Uterus (tissue), 4 donors: ENCODE data around the gene SYF2. TPM values are rescaled to one million over a fixed set of nuclear protein-coding genes. Genes with fewer than 3 reads are reported as not detected.

Source experiments
- DNase-seq, 2 donors: peaks; one replicate each; pipeline ENCODE4 v3.0.0-alpha.2; 2019 to 2020
- H3K27ac ChIP-seq, 2 donors: fragments of 200-600 bp; sonication (generic); 1 replicate in 1 of 2; 2 replicates in 1 of 2; pipeline ENCODE4 v1.5.1; 2016 to 2018
- H3K27me3 ChIP-seq, 2 donors: fragments of 200-600 bp; sonication (generic); one replicate each; pipeline ENCODE4 v1.5.1; 2018 to 2019; ENCODE audit warnings: control low read depth in 1 of 2
- H3K36me3 ChIP-seq, 2 donors: fragments of 200-600 bp; sonication (generic); one replicate each; pipeline ENCODE4 v1.5.1; 2019; ENCODE audit warnings: control low read depth in 1 of 2
- H3K4me1 ChIP-seq, 2 donors: fragments of 200-600 bp; sonication (generic); one replicate each; pipeline ENCODE4 v1.5.1; 2018 to 2019; ENCODE audit warnings: control low read depth in 1 of 2
- H3K4me3 ChIP-seq, 2 donors: fragments of 200-600 bp; sonication (generic); 1 replicate in 1 of 2; 2 replicates in 1 of 2; pipeline ENCODE4 v1.5.1; 2018 to 2019; ENCODE audit warnings: mild to moderate bottlenecking in 1 of 2
- H3K9me3 ChIP-seq, 2 donors: fragments of 200-600 bp; sonication (generic); one replicate each; pipeline ENCODE4 v1.5.1; 2019; ENCODE audit warnings: control low read depth in 1 of 2
- POLR2A ChIP-seq, 2 donors: fragments of 450-650 bp; IDR thresholded peaks; one replicate each; pipeline ENCODE4 v1.6.1; 2016; ENCODE audit warnings: antibody characterized with exemption in 2 of 2, mild to moderate bottlenecking in 1 of 2, moderate library complexity in 1 of 2
- intact Hi-C: fragments of 100-400 bp; cut with DNase I; formaldehyde crosslinking; loops from one replicate; pipeline ENCODE4 v1.15.1; 2023; ENCODE audit warnings: low total_unique reads
- total RNA-seq, 4 donors: library from RNA; depleted of rRNA in 3 of 4; stranded (reverse); fragments of >200 nt in 3 of 4; gene quantifications; one replicate each; pipeline versions ENCODE4 v1.1.0 to v1.2.4, GENCODE V29; 2014 to 2023
- TF ChIP-seq, protein P1 (sequence below), 4 experiments: fragments of 200-600 bp in 2 of 4; fragments of 450-650 bp in 2 of 4; sonication (generic) in 2 of 4; IDR thresholded peaks; one replicate each; pipeline ENCODE4 v1.5.1; 2016 to 2019; ENCODE audit warnings: antibody characterized with exemption in 4 of 4, mild to moderate bottlenecking in 2 of 4, moderate library complexity in 1 of 4
- donor health status: DM: yes; HTN: yes; CAD: no.

The SYF2 gene
- total RNA-seq, 4 donors from 2014 or later = 45.3 to 52.1 (median 47.9) TPM

DNA sequence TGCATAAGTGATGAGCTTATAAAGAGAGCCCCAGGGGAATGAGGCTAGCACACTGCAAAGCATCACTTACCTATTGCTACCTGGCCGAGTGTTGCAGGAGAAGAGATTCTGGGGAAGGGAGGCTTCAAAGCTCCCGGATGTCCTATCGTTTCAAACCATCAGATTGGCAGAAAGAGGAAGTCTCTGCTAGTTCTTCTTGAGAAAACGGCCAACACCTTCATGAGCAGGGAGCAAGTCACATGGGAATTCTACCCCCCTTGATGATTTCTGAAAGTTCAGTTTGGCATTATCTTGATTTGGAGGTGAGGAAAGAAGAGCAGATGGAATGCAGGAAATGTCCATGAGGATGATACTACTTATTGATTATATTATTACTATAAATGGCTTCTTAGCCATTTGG is 16.2 kb downstream of the SYF2 start:
- intact Hi-C loops = no loop called here

DNA sequence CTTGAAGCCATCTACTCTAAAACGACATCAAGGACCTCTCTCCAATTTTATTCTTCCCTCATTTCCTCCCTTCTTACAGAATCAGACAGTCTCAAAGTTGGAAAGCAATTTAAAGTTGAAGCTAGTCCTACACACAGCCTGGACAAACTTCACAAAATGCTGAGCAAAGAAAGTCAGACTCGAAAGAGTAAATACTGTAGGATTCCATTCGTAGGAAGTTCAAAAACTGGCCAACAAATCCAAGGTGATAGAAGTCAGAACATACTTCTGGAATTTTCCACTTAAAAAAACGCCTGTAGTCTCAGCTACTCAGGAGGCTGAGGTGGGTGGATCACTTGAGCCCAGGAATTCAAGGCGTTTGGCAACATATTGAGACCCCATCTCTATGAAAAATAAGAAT is 19.6 kb downstream of the SYF2 start:
- Histone ChIP-seq H3K9me3 (no peaks in the 10 kb centered on the region), H3K4me1 (no peaks in the 10 kb centered on the region), H3K27me3 (no peaks in the 10 kb centered on the region), H3K4me3 (no peak overlapping the region), H3K36me3 (no peaks in the 10 kb centered on the region), H3K27ac (no peak overlapping the region)
- no peak for DNase-seq
- TF ChIP-seq, protein P1, sequence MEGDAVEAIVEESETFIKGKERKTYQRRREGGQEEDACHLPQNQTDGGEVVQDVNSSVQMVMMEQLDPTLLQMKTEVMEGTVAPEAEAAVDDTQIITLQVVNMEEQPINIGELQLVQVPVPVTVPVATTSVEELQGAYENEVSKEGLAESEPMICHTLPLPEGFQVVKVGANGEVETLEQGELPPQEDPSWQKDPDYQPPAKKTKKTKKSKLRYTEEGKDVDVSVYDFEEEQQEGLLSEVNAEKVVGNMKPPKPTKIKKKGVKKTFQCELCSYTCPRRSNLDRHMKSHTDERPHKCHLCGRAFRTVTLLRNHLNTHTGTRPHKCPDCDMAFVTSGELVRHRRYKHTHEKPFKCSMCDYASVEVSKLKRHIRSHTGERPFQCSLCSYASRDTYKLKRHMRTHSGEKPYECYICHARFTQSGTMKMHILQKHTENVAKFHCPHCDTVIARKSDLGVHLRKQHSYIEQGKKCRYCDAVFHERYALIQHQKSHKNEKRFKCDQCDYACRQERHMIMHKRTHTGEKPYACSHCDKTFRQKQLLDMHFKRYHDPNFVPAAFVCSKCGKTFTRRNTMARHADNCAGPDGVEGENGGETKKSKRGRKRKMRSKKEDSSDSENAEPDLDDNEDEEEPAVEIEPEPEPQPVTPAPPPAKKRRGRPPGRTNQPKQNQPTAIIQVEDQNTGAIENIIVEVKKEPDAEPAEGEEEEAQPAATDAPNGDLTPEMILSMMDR (IDR thresholded peaks at IDR 0.05) = no peak
- TF ChIP-seq POLR2A (IDR thresholded peaks at IDR 0.05) = no peak
- intact Hi-C loops = no loop called here

More for the DNA sequence above, 16.2 kb downstream of the SYF2 start:
- Histone ChIP-seq H3K27ac (no peak overlapping the region), H3K4me1 (no peaks in the 10 kb centered on the region), H3K9me3 (no peaks in the 10 kb centered on the region), H3K36me3 (no peaks in the 10 kb centered on the region), H3K4me3 (no peak overlapping the region), H3K27me3 (no peaks in the 10 kb centered on the region)
- DNase-seq = no peak
- no peak for TF ChIP-seq POLR2A (IDR thresholded peaks at IDR 0.05)
- TF ChIP-seq, protein P1 (IDR thresholded peaks at IDR 0.05) = no peak

DNA sequence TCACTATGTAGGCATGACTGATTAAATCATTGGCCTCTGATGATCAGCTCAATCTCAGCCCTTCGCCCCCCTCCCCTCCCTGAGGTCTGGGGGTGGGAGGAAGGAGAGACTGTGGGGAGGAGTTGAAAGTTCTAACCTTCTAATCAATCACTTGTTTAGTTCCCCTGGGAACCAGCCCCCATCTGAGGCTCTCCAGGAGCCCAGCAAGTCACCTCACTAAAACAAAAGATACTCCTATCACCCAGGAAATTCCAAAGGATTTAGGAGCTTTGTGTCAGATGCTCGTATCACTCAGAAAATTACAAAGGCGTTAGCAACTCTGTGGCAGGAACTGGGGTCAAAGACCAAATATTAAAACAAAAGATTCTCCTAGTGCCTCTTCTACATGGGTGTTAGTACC is 21.6 kb downstream of the SYF2 start:
- TF ChIP-seq, protein P1 (IDR thresholded peaks at IDR 0.05) = no peak
- no peak for TF ChIP-seq POLR2A (IDR thresholded peaks at IDR 0.05)
- no peak overlapping the region for H3K4me3 ChIP-seq
- H3K36me3 ChIP-seq = no peaks in the 10 kb centered on the region
- no peaks in the 10 kb centered on the region for H3K9me3 ChIP-seq
- DNase-seq = no peak
- no peaks in the 10 kb centered on the region for H3K27me3 ChIP-seq
- H3K4me1 ChIP-seq = no peaks in the 10 kb centered on the region
- no peak overlapping the region for H3K27ac ChIP-seq
- intact Hi-C loops = no loop called here

DNA sequence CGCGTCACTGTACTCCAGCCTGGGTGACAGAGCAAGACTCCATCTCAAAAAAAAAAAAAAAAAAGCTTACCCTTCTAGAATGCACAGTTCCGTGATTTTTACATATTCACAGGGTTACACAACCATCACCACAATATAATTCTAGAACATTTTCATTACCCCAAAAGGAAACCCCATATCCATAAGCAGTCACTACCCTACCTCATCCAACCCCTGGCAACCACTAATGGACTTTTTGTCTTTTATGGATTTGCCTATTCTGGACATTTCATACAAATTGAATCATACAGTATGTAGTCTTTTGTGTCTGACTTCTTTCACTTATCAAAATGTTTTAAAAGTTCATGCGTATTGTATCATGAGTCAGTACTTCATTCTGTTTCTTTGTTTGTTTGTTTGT is 22.8 kb downstream of the SYF2 start:
- DNase-seq = no peak
- intact Hi-C loops = no loop called here
- Histone ChIP-seq H3K36me3 (no peaks in the 10 kb centered on the region), H3K9me3 (no peaks in the 10 kb centered on the region), H3K4me1 (no peaks in the 10 kb centered on the region), H3K4me3 (no peak overlapping the region), H3K27ac (no peak overlapping the region), H3K27me3 (no peaks in the 10 kb centered on the region)
- TF ChIP-seq, protein P1 (IDR thresholded peaks at IDR 0.05) = no peak
- TF ChIP-seq POLR2A (IDR thresholded peaks at IDR 0.05) = no peak

DNA sequence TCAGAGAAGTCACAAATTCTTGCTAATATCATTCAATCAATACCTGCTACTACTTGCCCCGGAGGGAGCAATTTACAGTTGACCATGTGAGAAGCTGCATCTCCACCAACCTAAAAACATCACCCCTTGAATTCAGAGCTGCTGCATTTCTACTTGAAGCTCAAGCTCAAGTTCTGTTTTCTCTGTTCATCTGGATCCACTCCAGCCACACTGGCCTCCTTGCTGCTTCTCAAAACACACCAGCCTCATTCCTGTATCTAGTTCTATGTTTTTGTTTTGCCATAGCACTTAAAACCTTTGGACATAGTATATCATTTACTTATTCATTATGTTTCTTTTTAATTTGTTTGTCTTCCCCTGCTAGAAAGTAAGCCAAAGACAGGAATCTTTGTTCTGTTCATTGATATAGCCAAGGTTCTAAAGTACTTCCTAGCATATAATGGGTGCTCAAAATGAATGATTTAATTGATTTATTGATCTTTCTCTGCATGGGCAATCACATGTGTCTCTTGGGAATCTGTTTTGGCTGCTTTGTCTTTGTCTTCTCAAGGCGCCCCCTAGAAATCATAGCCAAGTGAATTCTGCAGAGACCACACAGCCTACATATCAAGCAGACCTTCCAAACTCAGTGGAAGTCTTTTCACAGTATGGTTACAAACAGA is 23.6 kb downstream of the SYF2 start:
- H3K9me3 ChIP-seq = no peaks in the 10 kb centered on the region
- H3K27me3 ChIP-seq = no peaks in the 10 kb centered on the region
- intact Hi-C loops = no loop called here
- H3K27ac ChIP-seq = no peak overlapping the region
- no peak overlapping the region for H3K4me3 ChIP-seq
- no peaks in the 10 kb centered on the region for H3K4me1 ChIP-seq
- TF ChIP-seq POLR2A (IDR thresholded peaks at IDR 0.05) = no peak
- DNase-seq = no peak
- H3K36me3 ChIP-seq = no peaks in the 10 kb centered on the region

DNA sequence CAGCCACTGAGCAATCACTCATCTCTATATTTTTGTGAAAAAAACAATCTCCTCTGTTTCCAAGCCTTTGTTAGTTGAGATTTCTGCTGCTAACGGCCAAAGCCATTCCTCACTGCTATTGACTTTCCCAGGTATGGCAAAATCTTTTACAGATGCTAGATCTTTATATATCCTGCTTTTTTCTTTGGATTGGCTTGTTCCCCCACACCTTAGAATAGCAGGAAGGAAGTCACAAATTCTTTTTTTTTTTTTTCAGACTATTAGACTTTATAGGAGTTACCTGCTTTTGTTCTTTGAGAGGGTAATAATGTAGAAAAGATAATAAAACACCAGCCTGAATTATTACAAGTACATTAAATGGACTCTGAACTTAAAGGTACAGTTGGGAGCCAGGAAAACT is 24.2 kb downstream of the SYF2 start:
- Histone ChIP-seq H3K27ac (no peak overlapping the region), H3K4me1 (no peaks in the 10 kb centered on the region), H3K4me3 (no peak overlapping the region), H3K27me3 (no peaks in the 10 kb centered on the region), H3K9me3 (no peaks in the 10 kb centered on the region), H3K36me3 (no peaks in the 10 kb centered on the region)
- intact Hi-C loops = no loop called here
- TF ChIP-seq, protein P1 (IDR thresholded peaks at IDR 0.05) = no peak
- TF ChIP-seq POLR2A (IDR thresholded peaks at IDR 0.05) = no peak
- DNase-seq = no peak
